ENCODE results near the gene PAH.

The PAH gene

GRCh38 chr12:102799229-102799628 is 117.8 kb downstream of the PAH start:
- Histone ChIP-seq H3K36me3 (ENCODE audit: control insufficient read depth in 2 of 2, insufficient read depth in 1 of 2, low read length in 2 of 2) (no peaks in the 10 kb centered on the region), H3K4me1 (ENCODE audit: control insufficient read depth, insufficient read depth, low read length) (no peaks in the 10 kb centered on the region), H3K4me3 (ENCODE audit: low read depth, low read length) (no peak overlapping the region), H3K9me3 (ENCODE audit: control insufficient read depth, insufficient read depth, low read depth, low read length) (no peaks in the 10 kb centered on the region), H3K27ac (ENCODE audit: extremely low read depth, low read depth, low read length) (no peak overlapping the region)
- no peak for TF ChIP-seq ZNF341 (tag by site-specific recombination; IDR thresholded peaks at IDR 0.05; ENCODE audit: low read depth)
- no peak for TF ChIP-seq ZNF274 (IDR thresholded peaks at IDR 0.05; ENCODE audit: low read length)
- TF ChIP-seq ZNF274 (tag by site-specific recombination; IDR thresholded peaks at IDR 0.05; ENCODE audit: borderline replicate concordance), result no peak
- TF ChIP-seq ZNF558 (tag by site-specific recombination; IDR thresholded peaks at IDR 0.05), result no peak
- TF ChIP-seq ZFP37 (tag by site-specific recombination; IDR thresholded peaks at IDR 0.05), result no peak
- no peak for TF ChIP-seq ZNF571 (tag by site-specific recombination; IDR thresholded peaks at IDR 0.05)
- TF ChIP-seq KLF7 (tag by site-specific recombination; IDR thresholded peaks at IDR 0.05; ENCODE audit: borderline replicate concordance), result no peak
- TF ChIP-seq ZNF398 (tag by site-specific recombination; IDR thresholded peaks at IDR 0.05), result no peak
- TF ChIP-seq ZFP41 (tag by site-specific recombination; IDR thresholded peaks at IDR 0.05; ENCODE audit: borderline replicate concordance), result no peak
- no peak for TF ChIP-seq RBAK (tag by site-specific recombination; IDR thresholded peaks at IDR 0.05)
- no peak for TF ChIP-seq ZNF707 (tag by site-specific recombination; IDR thresholded peaks at IDR 0.05)
- TF ChIP-seq ZBTB7A (tag by site-specific recombination; IDR thresholded peaks at IDR 0.05; ENCODE audit: low read depth), result no peak
- TF ChIP-seq ZSCAN30 (tag by site-specific recombination; IDR thresholded peaks at IDR 0.05), result no peak
- TF ChIP-seq, protein P1, sequence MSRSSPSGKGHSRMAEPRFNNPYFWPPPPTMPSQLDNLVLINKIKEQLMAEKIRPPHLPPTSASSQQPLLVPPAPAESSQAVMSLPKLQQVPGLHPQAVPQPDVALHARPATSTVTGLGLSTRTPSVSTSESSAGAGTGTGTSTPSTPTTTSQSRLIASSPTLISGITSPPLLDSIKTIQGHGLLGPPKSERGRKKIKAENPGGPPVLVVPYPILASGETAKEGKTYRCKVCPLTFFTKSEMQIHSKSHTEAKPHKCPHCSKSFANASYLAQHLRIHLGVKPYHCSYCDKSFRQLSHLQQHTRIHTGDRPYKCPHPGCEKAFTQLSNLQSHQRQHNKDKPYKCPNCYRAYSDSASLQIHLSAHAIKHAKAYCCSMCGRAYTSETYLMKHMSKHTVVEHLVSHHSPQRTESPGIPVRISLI (tag by site-specific recombination; IDR thresholded peaks at IDR 0.05), result no peak
- TF ChIP-seq ZNF549 (tag by site-specific recombination; IDR thresholded peaks at IDR 0.05), result no peak
- TF ChIP-seq ELK4 (IDR thresholded peaks at IDR 0.05; ENCODE audit: borderline replicate concordance, low read depth, low read length), result no peak
- no peak for TF ChIP-seq ZBTB49 (tag by site-specific recombination; IDR thresholded peaks at IDR 0.05; ENCODE audit: low read depth)
- no peak for TF ChIP-seq ZNF24 (tag by site-specific recombination; IDR thresholded peaks at IDR 0.05)
- ChIA-PET POLR2A (no interaction called here), CTCF (interaction anchor here (0.6 to 2.4 kb wide), 3 partner anchors 12 to 138 kb away, joined by 3 to 11 read pairs (median 3); no protein-coding TSS in a partner anchor)

GRCh38 chr12:102797528-102797927 is 119.5 kb downstream of the PAH start:
- Histone ChIP-seq H3K4me1 (ENCODE audit: control insufficient read depth, insufficient read depth, low read length) (no peaks in the 10 kb centered on the region), H3K36me3 (ENCODE audit: control insufficient read depth in 2 of 2, insufficient read depth in 1 of 2, low read length in 2 of 2) (no peaks in the 10 kb centered on the region), H3K9me3 (ENCODE audit: control insufficient read depth, insufficient read depth, low read depth, low read length) (no peaks in the 10 kb centered on the region), H3K4me3 (ENCODE audit: low read depth, low read length) (no peak overlapping the region), H3K27ac (ENCODE audit: extremely low read depth, low read depth, low read length) (no peak overlapping the region)
- CTCF ChIA-PET, result interaction anchor here (1.2 to 2.4 kb wide), 2 partner anchors 14 to 19 kb away, joined by 4 to 11 read pairs; no protein-coding TSS in a partner anchor
- POLR2A ChIA-PET, result no interaction called here
- TF ChIP-seq BCL11A (tag by site-specific recombination; IDR thresholded peaks at IDR 0.05; ENCODE audit: low read depth) (no peak), ZNF76 (tag by site-specific recombination; IDR thresholded peaks at IDR 0.05; ENCODE audit: borderline replicate concordance, low read depth) (no peak), ZNF214 (tag by site-specific recombination; IDR thresholded peaks at IDR 0.05; ENCODE audit: borderline replicate concordance) (no peak), ZNF704 (tag by site-specific recombination; IDR thresholded peaks at IDR 0.05) (no peak), SP3 (tag by site-specific recombination; IDR thresholded peaks at IDR 0.05) (no peak), PRDM6 (tag by site-specific recombination; IDR thresholded peaks at IDR 0.05) (no peak)
